Measurements from ENCODE around the gene PTPRM.
A peak's percentile ranks its signal among the peaks of the same experiment; 100 is the strongest.

Gene PTPRM

DNA sequence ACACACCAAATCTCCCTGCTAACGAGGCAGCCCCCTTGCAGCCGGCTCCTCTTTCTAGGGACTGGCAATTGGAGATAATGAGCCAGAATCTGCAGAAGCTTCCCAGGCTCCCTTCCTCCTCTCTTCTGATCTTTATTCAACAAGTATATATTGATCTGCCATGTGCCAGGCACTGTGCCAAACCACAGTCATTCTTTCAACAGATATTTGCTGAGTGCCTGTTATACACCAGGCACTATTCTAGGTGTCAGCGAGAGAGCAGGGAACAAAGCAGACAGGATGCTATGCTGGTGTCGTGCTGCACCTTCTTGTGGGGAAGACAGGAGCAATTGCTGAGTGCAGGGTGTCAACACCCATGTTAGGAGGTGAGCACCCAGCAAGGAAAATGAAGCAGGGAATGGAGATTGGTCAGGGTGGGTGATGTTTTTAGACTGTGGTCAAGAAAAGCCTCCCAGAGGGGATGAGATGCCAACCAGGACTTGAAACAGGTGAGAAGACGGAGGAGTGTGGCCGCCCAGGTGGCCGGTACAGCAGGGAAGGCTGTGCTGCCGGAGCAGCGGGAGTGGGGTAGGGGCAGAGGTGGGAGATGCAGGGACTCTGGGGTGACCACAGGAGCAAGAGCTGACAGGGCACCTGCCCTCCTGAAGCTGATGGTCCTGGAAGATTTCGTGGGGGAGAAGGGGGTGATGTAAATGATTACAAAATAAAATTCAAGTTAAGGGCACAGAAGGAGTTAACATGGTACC lies 734.5 kb downstream of the PTPRM start:
- DNase-seq: peak; percentile 64

DNA sequence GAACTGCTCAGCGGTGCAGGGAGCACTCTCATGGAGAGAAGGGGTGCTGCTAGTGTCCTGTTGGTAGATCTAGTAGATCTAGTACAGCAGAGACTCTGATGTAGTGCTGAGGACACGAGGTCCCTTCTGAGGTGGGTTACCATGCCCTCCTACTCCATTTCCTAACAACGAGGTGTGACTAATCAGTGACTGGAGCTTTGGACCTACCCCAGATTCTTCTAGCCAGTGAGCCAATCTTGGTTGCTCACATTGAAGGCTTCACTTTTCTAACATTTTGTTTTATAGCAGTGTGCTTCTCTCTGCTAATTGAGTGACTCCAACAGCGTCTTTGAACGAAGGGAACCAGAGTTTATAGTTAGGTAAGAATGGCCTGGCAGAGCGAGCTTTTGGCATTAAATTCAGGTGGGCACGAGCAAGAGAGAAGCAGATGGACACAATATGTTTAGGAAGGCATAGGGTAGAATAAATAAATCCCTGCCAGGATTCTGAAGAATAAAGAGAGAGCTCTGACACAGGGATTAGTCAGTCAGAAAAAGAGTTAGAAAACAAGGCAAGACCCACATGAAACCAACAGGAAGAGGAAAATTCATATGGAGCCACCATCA lies 736.1 kb downstream of the PTPRM start:
- no peak for DNase-seq

DNA sequence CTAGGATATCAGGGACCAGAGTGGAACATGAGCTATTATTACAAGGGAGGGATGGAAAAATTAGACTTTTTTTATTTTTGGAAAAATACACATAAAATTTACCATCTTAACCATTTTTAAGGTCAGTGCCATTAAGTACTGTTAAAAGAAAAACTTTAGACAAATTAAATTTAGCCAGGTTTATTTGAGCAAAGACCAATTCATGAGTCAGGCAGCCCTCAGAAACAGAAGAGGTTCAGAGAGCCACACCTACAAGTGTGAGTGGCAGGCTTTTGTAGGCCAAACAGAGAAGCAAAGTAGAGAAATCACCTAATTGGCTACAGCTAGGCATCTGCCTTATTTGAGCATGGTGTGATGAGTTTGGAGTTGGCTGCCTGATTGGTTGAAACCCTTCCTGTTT lies 740.8 kb downstream of the PTPRM start:
- DNase-seq: no peak

DNA sequence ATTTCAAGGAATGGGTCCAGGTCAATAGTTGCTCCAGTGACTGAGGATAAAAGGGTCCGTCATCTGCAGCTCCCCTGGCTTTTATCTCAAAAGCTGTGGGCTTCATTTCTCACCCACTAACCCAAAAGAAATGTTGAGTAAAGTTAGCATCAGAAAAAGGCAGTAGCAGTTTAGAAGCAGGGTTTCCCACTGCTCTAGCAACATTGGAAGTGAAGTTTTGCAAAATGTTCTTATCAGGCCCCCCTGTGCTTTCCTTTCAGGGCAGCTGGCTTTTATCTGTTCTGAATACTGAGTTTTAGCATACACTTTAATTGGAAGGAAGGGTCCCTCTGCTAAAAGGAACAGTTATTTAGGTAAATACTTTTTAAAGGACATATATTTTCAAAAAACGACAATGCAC lies 745.9 kb downstream of the PTPRM start:
- no peak for DNase-seq

DNA sequence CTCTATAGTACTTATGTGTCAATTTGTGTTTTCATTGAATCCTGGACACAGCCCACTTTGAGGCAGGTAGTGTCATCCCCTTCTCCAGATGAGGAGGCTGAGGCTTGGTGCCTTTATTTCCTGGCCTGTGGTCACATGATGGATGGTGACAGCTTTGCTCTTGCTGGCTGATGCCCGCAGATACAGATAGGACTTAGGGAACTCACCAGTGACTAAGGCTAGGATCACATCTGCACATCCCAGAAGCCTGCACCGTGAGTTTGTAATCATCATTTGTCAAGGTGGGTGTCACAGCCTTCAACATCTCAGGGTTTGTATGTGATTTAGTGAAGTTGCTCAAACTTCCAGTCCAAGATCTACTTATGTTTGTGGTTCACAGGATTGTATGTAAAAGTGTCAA lies 747.0 kb downstream of the PTPRM start:
- no peak for DNase-seq

DNA sequence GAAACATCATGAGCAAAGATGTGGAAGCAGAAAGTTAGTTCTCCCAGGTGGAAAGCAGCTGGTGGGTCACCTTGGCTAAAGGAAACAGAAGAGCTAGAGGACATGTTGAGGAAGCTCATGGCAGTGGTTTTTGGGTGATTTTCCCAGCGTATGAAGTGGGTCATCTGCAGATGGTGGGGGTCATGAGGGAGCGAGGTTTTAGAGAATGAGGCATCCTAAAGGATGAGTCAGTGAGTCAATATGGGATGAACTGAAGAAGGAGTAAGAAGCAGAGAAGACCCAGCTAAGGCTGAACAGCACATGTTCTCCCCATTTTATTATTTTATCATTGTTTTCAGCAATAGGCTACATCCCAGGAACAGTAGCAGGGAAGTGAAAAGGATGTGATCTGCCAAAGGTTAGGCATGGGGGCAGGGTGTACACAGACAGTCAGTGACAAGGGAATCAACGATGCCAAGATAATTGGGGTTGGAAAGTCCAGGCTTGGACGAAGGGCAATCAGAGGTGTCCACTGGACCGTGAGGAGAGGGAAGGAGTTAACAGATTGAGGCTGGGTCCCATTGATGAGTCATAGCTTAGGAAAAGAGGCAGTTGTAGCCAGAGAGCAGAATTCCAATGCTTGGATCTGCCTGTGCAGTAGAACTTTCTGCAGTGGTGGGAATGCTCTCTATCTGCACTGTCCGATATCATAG lies 752.8 kb downstream of the PTPRM start:
- no peak for DNase-seq

DNA sequence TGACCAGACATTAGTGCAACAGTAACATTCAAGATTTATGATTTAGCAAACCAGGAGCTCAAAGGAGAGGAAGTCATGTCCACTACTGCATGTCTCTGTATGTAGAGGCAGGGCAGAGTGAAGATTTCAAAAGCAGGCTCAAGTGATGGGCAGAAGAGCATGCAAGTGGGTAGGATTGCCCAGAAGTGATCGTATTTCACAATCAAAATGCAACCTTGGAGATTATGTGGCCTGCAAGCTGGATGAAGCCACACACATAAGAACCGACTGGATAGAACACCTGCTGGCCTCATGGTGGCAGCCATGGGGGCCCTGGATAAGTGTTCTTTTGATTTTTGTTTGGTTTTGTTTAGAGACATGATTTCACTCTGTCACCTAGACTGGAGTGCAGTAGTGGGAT lies 755.4 kb downstream of the PTPRM start:
- DNase-seq: peak; percentile 38

DNA sequence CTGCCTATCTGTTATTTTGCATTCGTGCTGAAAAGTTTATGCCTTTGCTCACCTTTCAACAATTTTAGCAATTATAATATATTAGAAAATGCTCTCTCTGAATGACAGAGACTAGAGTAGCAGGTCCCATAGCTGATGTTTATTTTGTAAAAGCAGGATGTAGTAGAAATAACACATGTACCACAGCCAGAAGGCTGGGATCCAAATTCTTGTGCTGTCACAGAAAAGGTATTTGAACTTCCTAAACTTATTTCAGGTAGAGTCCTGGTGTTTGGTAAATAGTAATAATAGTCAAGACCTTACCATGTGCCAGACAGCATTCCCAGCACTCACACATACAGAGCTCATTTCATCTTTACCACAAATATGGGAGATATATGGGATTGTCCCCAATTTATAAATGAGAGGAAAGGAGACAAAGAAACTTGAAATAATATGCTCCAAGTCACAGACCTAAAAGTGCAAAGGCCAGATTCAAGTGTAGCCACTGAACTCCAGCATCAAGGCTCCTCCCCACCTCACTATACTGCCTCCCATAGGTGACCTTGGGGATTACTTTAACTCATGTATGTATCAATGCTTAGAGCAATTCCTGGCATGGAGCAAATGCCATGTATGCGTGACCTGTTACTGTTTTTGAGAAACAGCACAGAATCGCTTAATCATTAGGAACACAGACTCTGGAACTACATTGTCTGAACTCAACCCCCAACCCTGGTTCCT lies 757.4 kb downstream of the PTPRM start:
- DNase-seq: no peak

DNA sequence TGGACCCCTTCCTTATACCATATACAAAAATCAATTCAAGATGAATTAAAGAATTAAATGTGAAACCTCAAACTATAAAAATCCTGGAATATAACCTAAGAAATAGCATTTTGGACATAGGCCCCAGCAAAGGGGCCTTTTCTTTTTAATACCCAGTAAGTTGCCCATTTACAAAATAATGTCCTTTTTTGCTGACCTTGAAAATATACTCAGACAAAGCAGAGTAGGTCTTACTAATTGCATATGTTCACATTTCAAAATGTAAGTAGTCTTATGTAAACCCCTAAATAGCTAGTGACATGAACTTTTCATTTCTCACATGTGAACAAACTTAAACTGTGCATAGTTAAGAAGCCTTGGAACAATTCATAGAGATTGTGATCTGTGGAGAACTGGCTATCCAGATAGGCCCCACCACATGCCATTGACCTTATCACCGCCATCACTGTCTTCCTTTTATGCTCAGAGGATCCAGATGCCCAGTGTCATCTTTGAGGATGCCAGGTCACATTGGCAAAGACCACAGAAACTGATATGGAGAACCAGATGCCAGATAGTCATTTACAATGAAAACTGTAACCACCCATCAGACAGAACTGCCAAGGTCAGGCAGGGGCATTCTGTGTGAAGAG lies 759.8 kb downstream of the PTPRM start:
- DNase-seq: no peak

DNA sequence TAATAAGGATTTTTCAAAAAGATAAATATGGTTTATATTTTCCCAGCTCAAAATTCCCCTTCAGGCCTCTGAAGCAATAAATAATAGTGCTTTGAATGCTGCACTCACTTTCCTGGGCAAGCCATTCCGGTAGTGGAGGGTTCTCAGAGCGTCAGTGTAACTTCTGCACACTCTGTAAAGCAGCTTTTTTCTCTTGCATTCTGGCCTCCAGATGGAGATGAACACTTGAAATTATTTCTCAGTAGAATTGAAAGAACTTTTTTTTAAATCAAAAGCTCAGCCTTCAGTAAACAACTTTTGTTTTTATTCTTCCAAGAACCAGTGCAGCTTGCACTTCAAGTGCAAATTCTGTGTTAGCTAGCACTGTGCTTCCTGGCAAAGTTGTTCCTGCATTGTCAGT lies 761.0 kb downstream of the PTPRM start:
- no peak for DNase-seq

DNA sequence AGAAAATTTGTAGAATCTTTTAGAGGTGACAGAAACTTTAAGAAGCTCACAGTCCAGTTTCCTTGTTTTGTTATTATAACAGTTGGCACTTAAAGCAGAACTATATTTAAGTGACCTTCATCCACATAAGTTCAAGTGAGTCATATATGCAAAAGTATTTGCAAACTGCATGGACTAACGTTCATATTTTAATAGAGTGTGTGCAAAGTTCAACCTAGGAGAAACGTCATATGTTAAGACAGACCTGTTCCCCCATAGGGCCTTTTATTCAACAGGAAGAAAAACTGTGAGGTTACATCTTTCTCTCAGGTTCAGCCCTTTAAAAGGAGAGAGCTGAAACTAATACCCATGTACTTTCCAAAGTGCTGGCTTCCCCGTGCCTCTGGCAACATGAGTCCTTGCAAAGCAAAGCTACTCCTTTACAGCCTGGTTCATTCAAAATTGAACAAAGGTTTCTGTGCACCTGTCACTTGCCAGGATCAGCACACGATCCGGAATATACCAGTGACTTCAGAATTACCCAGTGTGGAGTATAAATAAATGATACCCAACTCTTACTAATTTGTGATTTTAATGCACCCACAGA lies 762.2 kb downstream of the PTPRM start:
- no peak for DNase-seq

DNA sequence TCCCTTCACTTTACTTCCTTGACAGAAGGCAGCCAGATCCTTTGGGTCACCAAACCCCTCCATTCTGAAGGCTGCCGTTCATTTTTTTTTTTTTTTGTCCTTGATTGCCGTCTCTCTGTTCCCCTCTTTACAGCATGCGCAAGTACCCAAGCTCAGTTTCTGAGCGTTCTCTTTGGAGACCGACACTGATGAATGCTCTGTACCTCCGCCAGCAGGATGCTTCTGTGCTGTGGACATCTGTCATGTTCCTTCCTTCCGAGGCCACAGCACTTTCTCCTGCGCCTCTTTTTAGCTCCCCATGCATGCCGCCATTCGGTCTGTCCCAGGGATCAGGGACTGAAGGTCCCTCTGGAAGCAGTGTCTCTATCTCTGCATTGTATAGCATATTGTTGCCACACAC lies 763.5 kb downstream of the PTPRM start:
- no peak for DNase-seq

DNA sequence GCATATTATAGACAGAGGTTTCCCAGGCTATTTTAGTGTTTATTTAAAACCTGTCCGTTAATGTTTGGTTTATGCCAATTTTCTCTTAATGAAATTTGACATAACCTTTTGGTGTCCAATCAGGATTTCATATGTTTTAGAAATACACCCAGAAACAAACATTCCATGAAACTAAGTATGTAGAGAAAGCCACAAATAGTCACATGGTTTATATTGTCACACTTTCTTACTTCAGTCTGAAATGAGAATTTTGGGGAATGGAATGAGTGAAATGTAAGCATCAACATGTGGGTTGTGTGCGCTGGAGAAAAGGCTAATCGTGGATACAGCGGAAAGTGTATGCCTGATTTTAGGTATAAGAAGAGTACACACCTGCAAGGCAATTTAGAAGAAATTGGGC lies 765.2 kb downstream of the PTPRM start:
- no peak for DNase-seq

DNA sequence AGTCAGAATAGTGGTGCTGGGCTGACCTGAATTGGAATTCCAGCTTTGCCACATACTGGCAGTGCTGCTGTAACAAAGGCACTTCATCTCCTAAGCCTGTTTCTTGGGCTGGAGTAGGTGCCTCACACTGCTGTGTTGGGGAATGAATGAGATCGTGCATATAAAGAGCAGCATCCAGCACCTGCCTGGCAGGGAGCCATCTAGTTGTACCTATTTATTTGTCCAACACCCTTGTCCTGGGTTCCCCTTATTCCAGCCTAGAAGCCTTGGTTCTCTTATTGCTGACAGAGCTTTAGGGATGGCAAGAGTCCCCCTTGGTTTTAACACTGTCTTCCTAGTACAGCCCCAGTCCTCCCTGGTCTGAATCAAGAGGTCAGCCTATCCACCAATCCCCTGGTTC lies 766.8 kb downstream of the PTPRM start:
- peak; percentile 16 for DNase-seq

DNA sequence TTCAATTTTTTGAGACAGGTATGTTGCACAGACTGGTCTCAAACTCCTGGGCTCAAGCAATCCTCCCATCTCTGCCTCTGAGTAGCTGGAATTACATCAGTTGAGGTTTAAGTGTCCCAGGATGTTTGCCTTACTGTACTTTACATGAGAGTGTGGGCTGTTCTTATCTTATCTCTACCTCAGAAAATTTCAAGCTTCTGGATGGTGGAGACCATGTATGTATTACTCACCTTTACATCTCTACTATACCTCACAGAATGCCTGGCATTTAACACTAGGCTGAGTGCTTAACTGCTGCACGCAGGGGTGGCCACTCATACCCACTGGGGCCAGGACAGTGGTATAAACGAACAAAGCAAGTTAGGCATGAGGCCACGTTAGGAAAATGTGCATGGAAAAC lies 770.1 kb downstream of the PTPRM start:
- DNase-seq: no peak

DNA sequence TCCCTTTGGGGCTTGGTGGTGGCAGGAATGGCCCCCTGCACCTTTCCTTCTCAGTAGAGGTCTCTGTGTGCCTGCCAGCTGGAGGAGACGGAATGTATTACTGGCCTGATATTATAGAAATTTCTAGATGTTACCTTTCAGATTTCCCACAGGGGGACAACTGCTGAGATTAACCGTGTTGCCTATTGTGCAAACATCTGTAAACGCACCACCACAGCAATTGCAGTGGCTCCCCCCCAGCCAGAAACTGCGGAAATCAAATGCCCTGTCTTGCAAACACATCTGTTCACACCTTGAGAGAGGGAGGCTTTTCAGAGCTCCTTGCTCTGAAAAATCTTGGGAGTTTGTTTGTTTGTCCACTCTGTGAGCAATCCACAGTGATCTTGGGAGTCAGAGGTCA lies 772.1 kb downstream of the PTPRM start:
- DNase-seq: no peak

DNA sequence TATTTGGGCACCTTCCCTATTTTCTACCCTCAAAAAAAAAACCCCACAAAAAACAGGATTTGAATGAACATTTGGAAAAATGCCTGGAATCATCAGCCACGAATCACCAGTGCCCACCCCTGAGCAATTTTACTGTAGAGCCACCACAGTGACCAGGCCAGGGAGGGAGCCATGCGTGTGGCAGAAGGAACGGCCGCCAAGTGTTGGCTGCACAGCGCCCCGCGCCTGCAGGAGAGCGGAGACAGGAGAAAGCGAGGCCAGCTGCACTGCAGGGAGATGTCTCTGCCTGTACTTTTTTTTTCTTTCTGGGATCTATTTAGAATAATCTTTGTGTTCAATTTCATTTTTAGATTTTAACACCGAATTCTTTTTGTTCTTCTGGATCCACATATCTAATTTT lies 772.8 kb downstream of the PTPRM start:
- DNase-seq: no peak

DNA sequence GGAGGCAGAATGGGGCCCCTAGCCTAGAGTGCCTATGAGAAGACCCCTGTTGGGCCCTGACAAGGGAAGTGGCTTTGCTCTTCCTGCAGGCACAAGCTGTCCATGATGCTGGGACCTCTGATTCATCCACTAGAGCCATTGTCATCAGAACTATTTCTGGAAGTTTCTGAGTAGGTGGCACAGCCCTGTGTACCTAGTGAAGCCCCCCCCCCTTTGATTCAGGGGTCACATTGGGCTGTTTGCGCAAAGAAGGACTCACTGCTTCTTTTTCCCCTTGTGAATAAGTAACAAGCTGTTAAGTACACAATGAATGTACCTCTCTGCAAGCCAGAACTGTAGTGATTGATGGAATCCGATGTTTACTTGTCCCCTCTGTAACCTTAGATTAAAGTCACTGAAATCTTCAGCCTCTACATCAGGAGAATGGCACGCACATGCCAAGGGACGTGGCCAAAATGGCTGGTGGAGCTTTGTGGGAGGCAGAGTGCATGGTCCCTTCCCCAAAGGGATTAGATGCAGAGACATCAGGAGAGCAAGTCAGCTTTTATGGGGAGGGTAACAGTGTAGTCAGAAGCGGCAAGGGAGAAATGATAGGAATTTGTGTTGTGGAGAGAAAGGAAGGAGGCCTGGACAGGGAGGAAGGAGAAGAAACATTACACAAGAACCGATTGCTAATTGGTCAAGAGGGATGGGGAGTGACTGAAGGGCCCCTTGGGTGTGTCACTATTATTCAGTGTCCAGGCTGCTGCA lies 774.5 kb downstream of the PTPRM start:
- DNase-seq: no peak

DNA sequence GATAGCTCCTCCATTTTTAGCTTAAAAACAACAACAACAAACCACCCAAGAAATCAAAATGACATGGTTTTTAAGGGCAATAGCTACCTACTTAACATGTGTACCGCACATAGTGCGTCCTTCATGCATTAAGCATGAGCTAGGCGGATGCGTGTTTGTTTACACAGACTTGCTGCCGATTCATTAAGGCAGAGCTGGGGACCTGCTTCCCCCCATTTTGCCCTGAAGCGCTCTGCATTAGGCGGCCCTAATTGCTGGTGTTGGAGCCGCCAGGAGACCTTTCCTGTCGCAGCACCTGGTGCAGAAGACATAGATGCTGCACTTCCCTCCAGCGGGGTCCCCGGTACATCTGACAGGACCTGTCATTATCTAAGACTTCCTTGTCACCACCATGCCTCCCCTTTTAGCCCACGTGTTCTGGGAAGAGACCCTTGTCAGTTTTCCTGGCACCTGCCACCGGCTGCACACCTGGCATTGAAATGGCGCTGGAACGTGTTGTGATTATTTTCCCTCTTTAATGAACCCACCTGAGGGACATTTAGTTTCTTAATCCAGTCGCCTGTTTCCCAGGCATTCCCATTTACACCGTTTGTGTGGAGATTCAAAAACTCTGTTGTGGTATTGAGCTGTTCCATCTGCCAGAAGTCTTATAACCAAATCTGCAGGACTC lies 781.1 kb downstream of the PTPRM start:
- peak; percentile 27 for DNase-seq

DNA sequence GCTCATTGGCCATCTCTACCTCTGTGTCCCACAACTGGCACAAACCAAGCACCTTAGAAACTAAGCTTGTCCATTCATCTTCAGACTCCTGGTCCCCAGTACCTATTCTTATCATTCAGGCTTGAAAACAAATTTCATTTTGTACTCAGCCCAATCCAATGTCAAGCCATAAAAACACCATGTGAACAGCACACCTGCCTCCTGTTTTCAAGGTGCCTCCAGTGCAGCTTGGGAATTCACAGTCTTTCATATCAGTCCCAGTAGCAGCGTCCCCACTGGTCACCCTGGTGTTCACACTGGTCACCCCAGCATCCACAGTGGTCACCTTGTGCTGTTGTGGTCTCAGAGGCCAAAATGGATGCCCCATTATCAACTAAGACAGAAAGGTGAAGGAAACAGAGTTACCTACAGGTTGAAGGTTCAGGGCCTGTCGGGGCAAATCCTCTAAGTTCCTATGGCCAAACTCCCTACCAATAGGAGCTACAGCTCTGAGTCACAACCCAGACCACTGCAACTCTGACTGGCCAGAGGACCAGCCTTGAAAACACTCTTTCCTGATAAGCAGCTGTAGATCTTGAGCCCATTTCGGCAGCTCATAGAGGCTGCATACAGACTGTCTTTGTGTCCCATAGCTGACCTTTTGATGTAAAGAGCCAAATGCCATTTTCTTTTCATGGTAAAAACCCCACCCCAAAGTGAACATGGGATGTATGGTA lies 782.6 kb downstream of the PTPRM start:
- no peak for DNase-seq

DNA sequence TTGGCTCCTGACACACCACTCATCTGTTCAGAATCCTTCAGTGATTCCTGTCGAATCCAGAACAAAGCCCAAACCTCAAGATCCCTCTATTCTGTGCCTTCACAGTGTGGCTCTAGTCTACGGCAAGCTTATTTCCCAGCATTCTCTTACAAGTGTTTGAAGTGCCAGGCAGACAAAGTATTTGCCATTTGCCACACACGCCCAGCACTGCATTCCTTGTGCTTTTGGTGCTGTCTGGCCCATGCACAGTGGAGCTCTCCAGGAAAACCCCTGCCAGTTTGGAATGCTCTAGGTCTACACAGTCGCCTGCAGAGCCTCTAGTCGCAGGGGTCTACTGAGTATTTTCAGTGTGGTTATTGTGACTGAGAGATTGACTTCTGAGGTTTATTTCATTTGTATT lies 783.5 kb downstream of the PTPRM start:
- DNase-seq: no peak
